DND-41 (cell line): ENCODE measurements around the gene ARPC1B.

ENCODE experiments used
- ATAC-seq: fragments of 200-7000 bp; cut with Tn5 transposase; 3 replicates; pipeline ENCODE4 v1.9.1; 2021; ENCODE audit warnings: low read depth; ENCODE audit not compliant: insufficient read depth
- DNase-seq: peaks from one replicate; pipeline ENCODE4 v3.0.0-alpha.2; 2020
- H2AFZ ChIP-seq: 2 replicates; pipeline ENCODE4 v1.6.0; 2012; ENCODE audit warnings: low read depth, low read length
- H3K27ac ChIP-seq: 2 replicates; pipeline ENCODE4 v1.5.1; 2012; ENCODE audit warnings: low read length, inconsistent platforms
- H3K27me3 ChIP-seq: fragments of 200-600 bp; sonication (generic); 2 replicates; pipeline ENCODE4 v1.6.0; 2012; ENCODE audit warnings: low read length, mild to moderate bottlenecking, inconsistent platforms; ENCODE audit not compliant: insufficient read depth, poor library complexity
- H3K36me3 ChIP-seq: 2 replicates; pipeline ENCODE4 v1.5.1; 2012; ENCODE audit warnings: low read length, inconsistent platforms; ENCODE audit not compliant: insufficient read depth
- H3K4me1 ChIP-seq: 2 replicates; pipeline ENCODE4 v1.5.1; 2012; ENCODE audit warnings: mild to moderate bottlenecking, low read length; ENCODE audit not compliant: insufficient read depth
- H3K4me2 ChIP-seq: 2 replicates; pipeline ENCODE4 v1.6.0; 2012; ENCODE audit warnings: mild to moderate bottlenecking, moderate library complexity, low read length, inconsistent platforms; ENCODE audit not compliant: insufficient read depth
- H3K4me3 ChIP-seq, 2 experiments: fragments of 200-600 bp in 1 of 2; shearing (Covaris generic) in 1 of 2; 2 replicates each; pipeline ENCODE4 v1.5.1; 2012 to 2016; ENCODE audit warnings: inconsistent platforms in 2 of 2, low read length in 2 of 2, mild to moderate bottlenecking in 2 of 2, low read depth in 1 of 2, moderate library complexity in 1 of 2
- H3K79me2 ChIP-seq: 2 replicates; pipeline ENCODE4 v1.6.0; 2012; ENCODE audit warnings: low read length, inconsistent platforms; ENCODE audit not compliant: insufficient read depth
- H3K9ac ChIP-seq: 2 replicates; pipeline ENCODE4 v1.6.0; 2012; ENCODE audit warnings: low read depth, mild to moderate bottlenecking, inconsistent platforms, low read length, moderate library complexity
- H3K9me3 ChIP-seq: 2 replicates; pipeline ENCODE4 v1.5.1; 2012; ENCODE audit warnings: low read length, moderate library complexity, mild to moderate bottlenecking, inconsistent platforms; ENCODE audit not compliant: insufficient read depth, severe bottlenecking
- H4K20me1 ChIP-seq: 2 replicates; pipeline ENCODE4 v1.6.0; 2012; ENCODE audit warnings: low read length; ENCODE audit not compliant: insufficient read depth
- CTCF ChIP-seq: IDR thresholded peaks from 2 replicates; pipeline ENCODE4 v1.5.1; 2012; ENCODE audit warnings: borderline replicate concordance, low read length, moderate library complexity, mild to moderate bottlenecking; ENCODE audit not compliant: poor library complexity, severe bottlenecking; ENCODE audit errors: extremely low read depth
- EZH2 ChIP-seq: IDR thresholded peaks from 3 replicates; pipeline ENCODE4 v1.6.1; 2012; ENCODE audit warnings: borderline replicate concordance, low read depth, mild to moderate bottlenecking, moderate library complexity, low read length, inconsistent platforms; ENCODE audit not compliant: severe bottlenecking

The ARPC1B gene

DNA sequence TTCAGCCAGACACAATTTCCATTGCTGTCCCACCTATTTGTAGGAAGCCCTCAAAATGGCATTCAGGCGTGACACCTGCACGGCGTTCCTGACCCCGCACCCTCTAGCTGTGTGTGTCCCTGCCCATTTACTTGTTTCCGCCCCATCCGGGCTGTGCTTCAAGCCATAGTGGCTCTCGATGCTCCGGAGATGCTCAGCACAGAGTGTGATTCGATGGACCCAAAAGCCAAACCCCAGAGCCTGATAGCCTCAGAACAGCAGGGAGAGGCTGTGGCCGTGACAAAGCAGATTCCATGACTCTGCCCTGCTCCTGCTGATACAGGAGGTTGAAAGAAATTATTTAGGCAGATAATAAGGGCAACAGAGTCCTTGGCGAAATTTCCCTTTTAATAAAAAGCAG lies 47.7 kb downstream of the ARPC1B start:
- Histone ChIP-seq H3K9me3 (no peaks in the 10 kb centered on the region), H3K4me2 (no peak overlapping the region), H3K79me2 (peaks cover 2% of the 10 kb centered on the region; the same call in 1 of the 2 replicates), H3K9ac (no peak overlapping the region), H3K27ac (no peak overlapping the region), H3K4me3 (no peak overlapping the region), H3K27me3 (no peaks in the 10 kb centered on the region), H3K4me1 (no peaks in the 10 kb centered on the region), H3K36me3 (peaks cover 80% of the 10 kb centered on the region), H2AFZ (no peak overlapping the region), H4K20me1 (peaks cover 10% of the 10 kb centered on the region)
- ATAC-seq (no peak), DNase-seq (no peak)
- no peak for TF ChIP-seq CTCF

- Histone ChIP-seq H3K9ac (no peak overlapping the region), H3K4me3 (no peak overlapping the region), H3K4me1 (no peaks in the 10 kb centered on the region), H3K27me3 (no peaks in the 10 kb centered on the region), H2AFZ (no peak overlapping the region), H4K20me1 (peaks cover 9% of the 10 kb centered on the region), H3K36me3 (peaks cover 76% of the 10 kb centered on the region), H3K79me2 (peaks cover under 1% of the 10 kb centered on the region; the same call in 1 of the 2 replicates), H3K9me3 (no peaks in the 10 kb centered on the region), H3K27ac (no peak overlapping the region), H3K4me2 (no peak overlapping the region)
- DNase-seq (no peak), ATAC-seq (no peak)
- no peak for TF ChIP-seq EZH2
- TF ChIP-seq CTCF: no peak
Observed at GRCh38 chr7:99422625-99423024, 48.1 kb downstream of the ARPC1B start.

GRCh38 chr7:99424932-99425730 lies 50.6 kb downstream of the ARPC1B start:
- Histone ChIP-seq H3K36me3 (peaks cover 69% of the 10 kb centered on the region), H3K4me3 (no peak overlapping the region), H3K9ac (no peak overlapping the region), H2AFZ (no peak overlapping the region), H3K9me3 (no peaks in the 10 kb centered on the region), H4K20me1 (peaks cover 3% of the 10 kb centered on the region; the same call in 1 of the 2 replicates), H3K27me3 (no peaks in the 10 kb centered on the region), H3K27ac (no peak overlapping the region; the same call in 1 of the 2 replicates), H3K4me2 (no peak overlapping the region), H3K79me2 (no peaks in the 10 kb centered on the region), H3K4me1 (no peaks in the 10 kb centered on the region)
- ATAC-seq: no peak
- no peak for TF ChIP-seq EZH2
- TF ChIP-seq CTCF: no peak
- DNase-seq: no peak
